H9 (cell line): Measurements from ENCODE around the gene CD9. TPM values are rescaled to one million over a fixed set of nuclear protein-coding genes. Genes with fewer than 3 reads are reported as not detected.

Experiments used
- DNase-seq: peaks from one replicate; pipeline ENCODE4 v3.0.0-alpha.2; 2017
- H2AFZ ChIP-seq: one replicate; pipeline ENCODE4 v1.6.1; 2013; ENCODE audit warnings: mild to moderate bottlenecking, low read length, control low read depth, moderate library complexity
- H2AK5ac ChIP-seq: 2 replicates; pipeline ENCODE4 v1.6.1; 2013; ENCODE audit warnings: low read length, control low read depth, mixed read lengths; ENCODE audit not compliant: insufficient read length
- H2BK120ac ChIP-seq: one replicate; pipeline ENCODE4 v1.6.1; 2013; ENCODE audit warnings: low read depth, mild to moderate bottlenecking, low read length, control low read depth, inconsistent platforms; ENCODE audit not compliant: poor library complexity, severe bottlenecking
- H2BK12ac ChIP-seq: 2 replicates; pipeline ENCODE4 v1.6.1; 2013; ENCODE audit warnings: low read length, control low read depth, mixed read lengths, low read depth; ENCODE audit not compliant: insufficient read length
- H2BK15ac ChIP-seq: 2 replicates; pipeline ENCODE4 v1.6.1; 2013; ENCODE audit warnings: low read depth, low read length, control low read depth
- H2BK20ac ChIP-seq: one replicate; pipeline ENCODE4 v1.6.1; 2013; ENCODE audit warnings: low read depth, mild to moderate bottlenecking, low read length, control low read depth, inconsistent platforms; ENCODE audit not compliant: poor library complexity, severe bottlenecking
- H2BK5ac ChIP-seq: 2 replicates; pipeline ENCODE4 v1.6.1; 2013; ENCODE audit warnings: low read length, control low read depth, mixed read lengths; ENCODE audit not compliant: insufficient read length
- H3K14ac ChIP-seq: 2 replicates; pipeline ENCODE4 v1.6.1; 2013; ENCODE audit warnings: low read length, control low read depth; ENCODE audit not compliant: insufficient read depth
- H3K18ac ChIP-seq: 2 replicates; pipeline ENCODE4 v1.6.1; 2013; ENCODE audit warnings: low read depth, mild to moderate bottlenecking, mixed read lengths, low read length, control low read depth; ENCODE audit not compliant: insufficient read length
- H3K23ac ChIP-seq: 2 replicates; pipeline ENCODE4 v1.6.1; 2013; ENCODE audit warnings: low read length, control low read depth, mixed read lengths, low read depth; ENCODE audit not compliant: insufficient read length
- H3K23me2 ChIP-seq: 2 replicates; pipeline ENCODE4 v1.6.1; 2013; ENCODE audit warnings: low read depth, mild to moderate bottlenecking, mixed read lengths, low read length, control low read depth; ENCODE audit not compliant: insufficient read length, poor library complexity, severe bottlenecking
- H3K27ac ChIP-seq: 2 replicates; pipeline ENCODE4 v1.5.1; 2013; ENCODE audit warnings: low read length, control low read depth, mixed read lengths, low read depth; ENCODE audit not compliant: insufficient read length
- H3K27me3 ChIP-seq: 2 replicates; pipeline ENCODE4 v1.6.1; 2013; ENCODE audit warnings: low read length, control low read depth, inconsistent platforms; ENCODE audit not compliant: insufficient read depth
- H3K4ac ChIP-seq: 2 replicates; pipeline ENCODE4 v1.6.1; 2013; ENCODE audit warnings: low read depth, mild to moderate bottlenecking, control low read depth, inconsistent platforms, low read length, moderate library complexity
- H3K4me1 ChIP-seq: 2 replicates; pipeline ENCODE4 v1.6.1; 2013; ENCODE audit warnings: low read length, control low read depth, inconsistent platforms; ENCODE audit not compliant: insufficient read depth
- H3K4me2 ChIP-seq: 2 replicates; pipeline ENCODE4 v1.6.1; 2013; ENCODE audit warnings: low read length, control low read depth, mixed read lengths; ENCODE audit not compliant: insufficient read length, insufficient read depth
- H3K56ac ChIP-seq: 2 replicates; pipeline ENCODE4 v1.6.1; 2013; ENCODE audit warnings: low read depth, mild to moderate bottlenecking, mixed read lengths, low read length, control low read depth; ENCODE audit not compliant: insufficient read length
- H3K79me1 ChIP-seq: 2 replicates; pipeline ENCODE4 v1.6.1; 2013; ENCODE audit warnings: low read depth, mild to moderate bottlenecking, moderate library complexity, low read length, control low read depth, inconsistent platforms; ENCODE audit not compliant: insufficient read depth, poor library complexity, severe bottlenecking
- H3K79me2 ChIP-seq: 2 replicates; pipeline ENCODE4 v1.6.1; 2013; ENCODE audit warnings: low read length, control low read depth, inconsistent platforms; ENCODE audit not compliant: insufficient read depth
- H3K9ac ChIP-seq: 2 replicates; pipeline ENCODE4 v1.6.1; 2013; ENCODE audit warnings: low read length, control low read depth, mixed read lengths; ENCODE audit not compliant: insufficient read length; ENCODE audit errors: extremely low read depth
- H3K9me3 ChIP-seq: one replicate; pipeline ENCODE4 v1.6.1; 2013; ENCODE audit warnings: low read depth, low read length, inconsistent platforms; ENCODE audit not compliant: control insufficient read depth
- H3T11ph ChIP-seq: one replicate; pipeline ENCODE4 v1.6.1; 2013; ENCODE audit warnings: mild to moderate bottlenecking, low read length, control low read depth, inconsistent platforms
- H4K20me1 ChIP-seq: one replicate; pipeline ENCODE4 v1.6.1; 2013; ENCODE audit not compliant: control insufficient read depth, insufficient read length, insufficient read depth
- H4K5ac ChIP-seq: 2 replicates; pipeline ENCODE4 v1.6.1; 2013; ENCODE audit warnings: low read depth, mild to moderate bottlenecking, mixed read lengths, low read length, control low read depth; ENCODE audit not compliant: insufficient read length
- H4K8ac ChIP-seq: replicated peaks from 2 replicates; pipeline ENCODE4 v1.6.1; 2013; ENCODE audit warnings: low read length, control low read depth, mixed read lengths, low read depth; ENCODE audit not compliant: insufficient read length
- H4K91ac ChIP-seq: 2 replicates; pipeline ENCODE4 v1.6.1; 2013; ENCODE audit warnings: low read depth, mild to moderate bottlenecking, moderate library complexity, mixed read lengths, low read length, control low read depth; ENCODE audit not compliant: insufficient read length
- H3K27ac Mint-ChIP-seq, 3 experiments: 2 replicates in 2 of 3; 3 replicates in 1 of 3; pipeline ENCODE4 v1.8.0; 2020 to 2021; ENCODE audit warnings: mixed read lengths in 3 of 3, mild to moderate bottlenecking in 1 of 3, moderate library complexity in 1 of 3
- H3K27me3 Mint-ChIP-seq: 2 replicates; pipeline ENCODE4 v1.8.0; 2021; ENCODE audit warnings: low read depth, mild to moderate bottlenecking, moderate library complexity, mixed read lengths
- H3K36me3 Mint-ChIP-seq, 3 experiments: 2 replicates in 2 of 3; 3 replicates in 1 of 3; pipeline ENCODE4 v1.8.0; 2020 to 2021; ENCODE audit warnings: low read depth in 3 of 3, mixed read lengths in 3 of 3; ENCODE audit not compliant: insufficient read depth in 1 of 3
- H3K4me1 Mint-ChIP-seq, 2 experiments: 2 replicates each; pipeline ENCODE4 v1.8.0; 2020; ENCODE audit warnings: mixed read lengths in 2 of 2
- H3K4me3 Mint-ChIP-seq, 2 experiments: 2 replicates in 1 of 2; 3 replicates in 1 of 2; pipeline ENCODE4 v1.8.0; 2020 to 2021; ENCODE audit warnings: mild to moderate bottlenecking in 2 of 2, mixed read lengths in 2 of 2, moderate library complexity in 1 of 2
- H3K9me3 Mint-ChIP-seq, 2 experiments: 2 replicates in 1 of 2; 3 replicates in 1 of 2; pipeline ENCODE4 v1.8.0; 2020; ENCODE audit warnings: mild to moderate bottlenecking in 2 of 2, mixed read lengths in 2 of 2, moderate library complexity in 1 of 2
- CTCF ChIP-seq: fragments of 200-600 bp; sonication (generic); conservative IDR thresholded peaks from 3 replicates; pipeline ENCODE4 v1.8.0; 2021; ENCODE audit warnings: antibody characterized with exemption, mild to moderate bottlenecking
- WGBS: extraction: QIAGEN DNeasy Blood & Tissue Kit; methylation state at CpG from one replicate; pipeline ENCODE4 v1.1.7; 2013; ENCODE audit warnings: missing lambda C conversion rate, low lambda C conversion rate, mixed read lengths; ENCODE audit not compliant: insufficient read length; ENCODE audit errors: extremely low coverage; 5-methylcytosine and 5-hydroxymethylcytosine counted together
- total RNA-seq: library from RNA; stranded (reverse); gene quantifications from 2 replicates; pipeline ENCODE4 v1.2.1, GENCODE V29; 2021

Gene CD9
- total RNA-seq, 1 experiment from 2014 or later = 132 TPM

GRCh38 chr12:6238875-6239274 lies 38.7 kb downstream of the CD9 start:
- H3K27me3 Mint-ChIP-seq = no peaks in the 10 kb centered on the region
- Histone ChIP-seq H2BK5ac (no peak overlapping the region), H3K14ac (no peak overlapping the region), H3K18ac (no peak overlapping the region), H3K23ac (no peak overlapping the region), H3K79me2 (no peaks in the 10 kb centered on the region), H2BK20ac (no peak overlapping the region), H2BK12ac (no peak overlapping the region), H3K56ac (no peak overlapping the region), H4K20me1 (no peaks in the 10 kb centered on the region), H2AFZ (no peak overlapping the region), H2BK15ac (no peak overlapping the region), H3K27me3 (no peaks in the 10 kb centered on the region), H3K23me2 (no peaks in the 10 kb centered on the region), H2AK5ac (no peak overlapping the region), H2BK120ac (no peak overlapping the region), H3T11ph (no peak overlapping the region), H3K27ac (no peak overlapping the region), H4K5ac (no peak overlapping the region), H4K8ac (no peak overlapping the region), H4K91ac (no peak overlapping the region), H3K79me1 (no peaks in the 10 kb centered on the region), H3K9me3 (no peaks in the 10 kb centered on the region), H3K4me1 (no peaks in the 10 kb centered on the region), H3K4me2 (no peak overlapping the region), H3K4ac (no peak overlapping the region), H3K9ac (no peak overlapping the region)
- no peak for DNase-seq
- peaks cover 40 to 63% (median 48%) of the 10 kb centered on the region in 3 experiments for H3K36me3 Mint-ChIP-seq
- H3K27ac Mint-ChIP-seq = no peak overlapping the region
- no CpG with 5 or more reads among the region's 3 CpGs for WGBS
- H3K4me1 Mint-ChIP-seq = no peaks in the 10 kb centered on the region; a peak in 1 of 4 replicates
- H3K4me3 Mint-ChIP-seq = no peak overlapping the region
- no peak for TF ChIP-seq CTCF
- H3K9me3 Mint-ChIP-seq = peaks cover 0 to under 1% of the 10 kb centered on the region in 2 experiments; a peak in 2 of 5 replicates
